Cardiac ventricle fibroblast (primary cell): Measurements from ENCODE around the gene SERPINB1. TPM values are rescaled to one million over a fixed set of nuclear protein-coding genes. Genes with fewer than 3 reads are reported as not detected.

Source experiments
- total RNA-seq: library from RNA; depleted of rRNA; stranded (reverse); fragments of >200 nt; gene quantifications from 2 replicates; pipeline ENCODE4 v1.2.3, GENCODE V29; 2015

SERPINB1 gene
- 12.2 and 16.8 TPM in 2 replicates for total RNA-seq

GRCh38 chr6:2841264-2842138, at the start of gene SERPINB1:
SERPINB1 (minus strand) TSS chr6:2841863; CDS start chr6:2840586, 1,277 bp downstream.

Other genes starting within 250 kb of the SERPINB1 start
- gene MYLK4, start 90.9 kb downstream of the SERPINB1 start, total RNA-seq, result 0.24 and 0.81 TPM in 2 replicates
- gene WRNIP1, start 76.5 kb downstream of the SERPINB1 start, total RNA-seq, result 51.8 and 53.6 TPM in 2 replicates
- 9.4 and 9.5 TPM in 2 replicates for gene SERPINB9, start 61.4 kb upstream of the SERPINB1 start, total RNA-seq
- 52.2 and 60.1 TPM in 2 replicates for gene SERPINB6, start 129.7 kb upstream of the SERPINB1 start, total RNA-seq
- gene NQO2, start 158.0 kb upstream of the SERPINB1 start, total RNA-seq, result 25.2 and 29.9 TPM in 2 replicates
- gene RIPK1, start 226.6 kb upstream of the SERPINB1 start, total RNA-seq, result 19.0 and 19.7 TPM in 2 replicates